Adrenal gland (tissue), 5 donors: ENCODE measurements around the gene SLC38A1.

ENCODE experiments used
- POLR2A ChIP-seq, 2 donors: fragments of 450-650 bp; IDR thresholded peaks; one replicate each; pipeline ENCODE4 v1.6.1; 2017; ENCODE audit warnings: antibody characterized with exemption in 2 of 2, mild to moderate bottlenecking in 2 of 2, moderate library complexity in 1 of 2
- TF ChIP-seq, protein P1 (sequence below), 6 experiments: fragments of 450-650 bp in 4 of 6; fragments of 200-600 bp in 2 of 6; sonication (generic) in 1 of 6; IDR thresholded peaks; 1 replicate in 5 of 6; 2 replicates in 1 of 6; pipeline versions ENCODE4 v1.5.1 to v1.8.0; 2016 to 2021; ENCODE audit warnings: antibody characterized with exemption in 6 of 6, mild to moderate bottlenecking in 2 of 6, moderate library complexity in 1 of 6
- donor health status: DM: no; HTN: no; CAD: no.

DNA sequence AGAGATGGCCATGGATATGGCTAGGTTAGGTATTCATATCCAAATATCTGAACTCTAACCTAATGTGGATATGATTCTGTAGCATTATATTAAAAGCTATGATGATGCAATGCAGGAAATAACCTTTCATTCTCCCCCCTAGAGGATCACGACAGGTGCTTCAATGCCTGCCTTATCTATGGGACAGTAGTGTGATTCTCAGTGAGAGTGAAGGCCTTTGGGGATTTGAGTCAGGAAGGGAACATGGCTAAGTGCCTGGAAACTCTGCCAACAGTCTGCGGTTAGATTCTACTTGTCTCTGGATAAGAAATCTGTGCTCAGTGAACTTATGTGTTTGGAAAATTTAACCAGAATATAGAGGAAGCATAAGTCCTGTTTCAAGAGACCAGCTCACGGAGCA lies 81.8 kb downstream of the SLC38A1 start:
- TF ChIP-seq, protein P1, sequence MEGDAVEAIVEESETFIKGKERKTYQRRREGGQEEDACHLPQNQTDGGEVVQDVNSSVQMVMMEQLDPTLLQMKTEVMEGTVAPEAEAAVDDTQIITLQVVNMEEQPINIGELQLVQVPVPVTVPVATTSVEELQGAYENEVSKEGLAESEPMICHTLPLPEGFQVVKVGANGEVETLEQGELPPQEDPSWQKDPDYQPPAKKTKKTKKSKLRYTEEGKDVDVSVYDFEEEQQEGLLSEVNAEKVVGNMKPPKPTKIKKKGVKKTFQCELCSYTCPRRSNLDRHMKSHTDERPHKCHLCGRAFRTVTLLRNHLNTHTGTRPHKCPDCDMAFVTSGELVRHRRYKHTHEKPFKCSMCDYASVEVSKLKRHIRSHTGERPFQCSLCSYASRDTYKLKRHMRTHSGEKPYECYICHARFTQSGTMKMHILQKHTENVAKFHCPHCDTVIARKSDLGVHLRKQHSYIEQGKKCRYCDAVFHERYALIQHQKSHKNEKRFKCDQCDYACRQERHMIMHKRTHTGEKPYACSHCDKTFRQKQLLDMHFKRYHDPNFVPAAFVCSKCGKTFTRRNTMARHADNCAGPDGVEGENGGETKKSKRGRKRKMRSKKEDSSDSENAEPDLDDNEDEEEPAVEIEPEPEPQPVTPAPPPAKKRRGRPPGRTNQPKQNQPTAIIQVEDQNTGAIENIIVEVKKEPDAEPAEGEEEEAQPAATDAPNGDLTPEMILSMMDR (IDR thresholded peaks at IDR 0.05): no peak
- no peak for TF ChIP-seq POLR2A (IDR thresholded peaks at IDR 0.05)
